Activated T-helper 9 cell treated with anti-CD3 and anti-CD28 coated beads, Interleukin-2, amount 50 U/mL, for 16 hours (primary cell): ENCODE data around the gene SPARCL1.
"Not testable (repeated sequence)": the region's sequence is repeated elsewhere in the genome, so short reads cannot be mapped to it uniquely, and the experiment has no call there.

Experiments
- DNase-seq: peaks from one replicate; pipeline ENCODE4 v3.0.0-alpha.2; 2020; ENCODE audit warnings: low read depth

The SPARCL1 gene, protein sequence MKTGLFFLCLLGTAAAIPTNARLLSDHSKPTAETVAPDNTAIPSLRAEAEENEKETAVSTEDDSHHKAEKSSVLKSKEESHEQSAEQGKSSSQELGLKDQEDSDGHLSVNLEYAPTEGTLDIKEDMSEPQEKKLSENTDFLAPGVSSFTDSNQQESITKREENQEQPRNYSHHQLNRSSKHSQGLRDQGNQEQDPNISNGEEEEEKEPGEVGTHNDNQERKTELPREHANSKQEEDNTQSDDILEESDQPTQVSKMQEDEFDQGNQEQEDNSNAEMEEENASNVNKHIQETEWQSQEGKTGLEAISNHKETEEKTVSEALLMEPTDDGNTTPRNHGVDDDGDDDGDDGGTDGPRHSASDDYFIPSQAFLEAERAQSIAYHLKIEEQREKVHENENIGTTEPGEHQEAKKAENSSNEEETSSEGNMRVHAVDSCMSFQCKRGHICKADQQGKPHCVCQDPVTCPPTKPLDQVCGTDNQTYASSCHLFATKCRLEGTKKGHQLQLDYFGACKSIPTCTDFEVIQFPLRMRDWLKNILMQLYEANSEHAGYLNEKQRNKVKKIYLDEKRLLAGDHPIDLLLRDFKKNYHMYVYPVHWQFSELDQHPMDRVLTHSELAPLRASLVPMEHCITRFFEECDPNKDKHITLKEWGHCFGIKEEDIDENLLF

DNA sequence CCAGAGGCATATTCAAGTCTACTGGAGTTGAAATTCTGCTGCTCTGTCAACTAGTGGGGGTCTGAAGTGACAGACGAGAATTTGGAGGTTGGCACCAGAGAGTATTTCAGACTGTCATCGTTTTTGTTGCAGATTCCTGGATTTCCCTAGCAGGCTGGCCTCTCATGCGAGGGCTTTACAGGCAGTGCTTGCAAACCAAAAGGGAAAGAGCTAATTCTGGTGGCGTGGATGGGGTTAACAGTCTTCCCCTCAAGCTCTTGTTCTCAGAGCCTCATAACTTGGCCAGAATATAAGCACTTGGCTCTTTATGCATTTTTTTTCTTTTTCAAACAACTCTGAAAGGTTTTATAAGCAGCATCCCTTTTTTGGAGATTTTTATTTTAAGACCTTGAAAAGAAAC is at the start of gene SPARCL1:
SPARCL1 (minus strand) TSS at position 190 of the 400 bp plus-strand sequence. CDS start 29,802 bp downstream, outside the sequence.
- no peak for DNase-seq

DNA sequence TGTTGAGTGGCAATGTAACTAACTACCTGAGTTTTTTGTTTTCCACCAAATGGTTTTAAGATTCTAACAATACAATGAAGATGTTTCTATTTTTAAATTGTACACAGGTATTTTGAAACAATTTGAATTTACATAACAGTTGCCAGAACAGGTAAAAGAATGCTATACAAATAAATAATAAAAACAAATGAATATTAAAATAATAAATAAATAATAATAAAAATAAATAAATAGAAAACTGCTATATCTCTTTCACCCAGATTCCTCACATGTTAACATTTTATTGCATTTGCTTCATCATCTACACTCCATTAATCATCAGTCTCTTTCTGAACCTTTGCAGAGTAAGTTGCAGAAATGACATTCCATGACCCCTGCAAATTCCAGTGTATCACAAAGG is 46.8 kb upstream of the SPARCL1 start:
- DNase-seq = no peak

DNA sequence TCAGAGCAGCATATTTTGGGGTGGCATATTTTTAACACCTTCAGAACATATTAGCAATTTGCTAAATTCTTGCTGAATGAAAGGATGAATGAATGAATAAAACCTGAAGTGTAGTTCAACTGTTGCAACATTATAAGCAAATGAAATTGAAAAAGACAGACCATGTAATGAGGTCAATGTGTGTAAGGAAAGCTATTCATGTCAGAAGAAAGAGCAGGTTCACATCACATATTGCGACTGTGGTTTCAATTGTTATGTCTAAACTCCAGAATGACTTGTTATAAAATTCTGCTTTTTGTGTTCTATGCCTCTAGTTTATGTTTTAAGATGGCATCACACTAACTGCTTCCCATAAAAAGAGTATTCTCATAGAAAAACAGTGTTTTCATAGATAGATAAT is 46.2 kb upstream of the SPARCL1 start:
- no peak for DNase-seq

DNA sequence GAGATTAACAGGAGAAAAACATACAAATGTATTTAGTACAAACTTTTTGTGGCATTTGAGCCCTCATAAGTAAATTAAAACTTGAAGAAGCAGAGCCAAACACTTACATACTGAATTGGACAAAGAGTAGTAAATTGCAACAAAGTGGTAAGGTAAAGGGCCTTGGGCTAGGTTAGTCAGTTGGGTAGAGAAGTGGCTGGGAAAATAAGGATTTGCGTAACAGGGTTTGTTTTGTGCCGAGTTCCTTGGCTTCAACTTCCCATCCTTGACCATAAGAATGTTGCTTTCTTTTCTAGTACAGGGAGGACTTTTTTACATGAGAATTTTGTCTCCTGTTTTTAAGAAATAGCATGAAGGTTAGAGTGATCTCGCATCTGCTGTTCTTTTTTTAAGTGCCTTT is 45.8 kb upstream of the SPARCL1 start:
- DNase-seq = no peak

DNA sequence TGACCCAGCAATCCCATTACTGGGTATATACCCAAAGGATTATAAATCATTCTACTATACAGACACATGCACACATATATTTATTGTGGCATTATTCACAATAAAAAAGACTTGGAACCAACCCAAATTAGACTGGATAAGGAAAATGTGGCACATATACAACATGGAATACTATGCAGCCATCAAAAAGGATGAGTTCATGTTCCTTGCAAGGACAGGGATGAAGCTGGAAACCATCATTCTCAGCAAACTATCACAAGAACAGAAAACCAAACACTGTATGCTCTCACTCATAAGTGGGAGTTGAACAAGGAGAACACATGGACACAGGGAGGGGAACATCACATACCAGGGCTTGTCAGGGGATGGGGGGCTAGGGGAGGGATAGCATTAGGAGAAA is 45.2 kb upstream of the SPARCL1 start:
- DNase-seq = not testable (repeated sequence)

DNA sequence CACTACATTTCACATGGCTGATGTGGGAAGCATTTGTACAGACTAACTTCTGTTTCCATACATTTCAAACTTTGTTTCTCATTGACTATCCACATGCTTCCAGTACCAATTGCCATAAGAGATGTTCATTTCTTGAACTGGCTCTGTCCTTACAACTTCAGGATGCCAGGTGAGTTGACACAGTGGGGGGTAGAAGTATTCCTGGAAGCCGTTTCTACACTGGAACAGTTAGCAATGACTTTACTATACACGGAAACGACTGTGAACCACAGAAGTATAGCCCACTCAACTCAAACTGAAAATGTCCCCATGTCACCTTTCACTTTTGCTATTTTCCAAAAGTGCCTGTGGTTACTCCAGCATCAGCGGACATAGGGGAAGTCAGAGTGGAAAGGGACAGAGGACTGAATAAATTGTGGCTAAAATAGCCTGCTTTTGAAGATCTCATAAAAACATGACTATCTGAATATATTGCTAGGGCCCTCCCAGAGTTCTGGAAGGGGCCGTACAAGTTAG is 41.2 kb upstream of the SPARCL1 start:
- DNase-seq = no peak

DNA sequence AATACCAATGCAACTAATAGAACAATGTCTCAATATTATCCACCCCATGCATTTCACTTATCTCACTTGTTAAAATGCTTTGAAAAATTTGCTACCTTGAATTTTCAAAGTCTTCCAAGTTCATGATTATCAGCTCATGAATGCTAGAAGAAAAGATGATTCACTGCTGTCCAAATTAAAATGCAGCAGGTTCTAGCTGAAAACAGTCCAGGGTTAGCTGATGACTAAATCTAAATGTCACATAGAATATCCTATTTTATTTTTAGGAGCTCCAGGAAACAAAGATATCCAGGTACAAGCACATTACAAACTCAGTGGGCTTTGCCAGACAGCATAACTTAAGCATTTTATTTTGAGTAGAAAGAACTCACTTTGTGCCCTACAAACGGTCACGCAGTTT is 38.0 kb upstream of the SPARCL1 start:
- DNase-seq = no peak

DNA sequence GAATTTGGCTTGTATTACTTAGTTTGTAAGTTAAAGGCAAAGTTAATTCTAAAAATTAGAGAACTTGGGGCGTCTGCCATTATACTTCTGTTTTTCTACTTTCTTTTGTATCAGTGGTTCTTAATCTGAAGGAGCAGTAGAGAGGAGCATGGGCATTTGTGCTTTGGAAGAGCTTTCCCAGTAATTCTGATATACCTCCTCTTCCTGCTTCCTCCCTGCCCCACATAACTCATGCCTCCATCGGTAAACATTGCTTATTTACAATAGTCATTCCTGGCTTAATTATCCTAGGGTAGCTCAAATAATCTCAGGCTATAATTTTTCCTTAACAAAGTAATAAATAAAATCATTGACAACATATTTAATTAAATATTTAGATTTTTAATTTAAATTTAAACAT is 37.1 kb upstream of the SPARCL1 start:
- DNase-seq = no peak

DNA sequence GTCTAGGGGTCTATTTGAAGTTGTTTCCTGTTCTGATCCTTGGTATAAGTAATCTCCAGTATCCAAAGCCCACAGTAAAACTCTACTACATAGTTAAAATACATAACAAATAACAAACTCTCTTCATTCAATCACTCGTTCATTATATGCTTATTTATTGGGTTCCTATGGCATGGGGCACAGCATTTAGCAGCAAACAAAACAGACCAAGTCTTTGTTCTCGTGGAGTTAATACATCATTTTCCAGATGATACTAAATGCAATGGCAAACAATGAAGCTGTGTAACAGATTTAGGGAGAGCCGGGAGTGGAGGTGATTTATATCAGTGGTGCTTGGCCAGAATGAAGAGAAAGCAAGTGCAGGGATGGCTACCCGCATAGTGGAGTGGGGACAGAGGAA is 36.6 kb upstream of the SPARCL1 start:
- DNase-seq = no peak

DNA sequence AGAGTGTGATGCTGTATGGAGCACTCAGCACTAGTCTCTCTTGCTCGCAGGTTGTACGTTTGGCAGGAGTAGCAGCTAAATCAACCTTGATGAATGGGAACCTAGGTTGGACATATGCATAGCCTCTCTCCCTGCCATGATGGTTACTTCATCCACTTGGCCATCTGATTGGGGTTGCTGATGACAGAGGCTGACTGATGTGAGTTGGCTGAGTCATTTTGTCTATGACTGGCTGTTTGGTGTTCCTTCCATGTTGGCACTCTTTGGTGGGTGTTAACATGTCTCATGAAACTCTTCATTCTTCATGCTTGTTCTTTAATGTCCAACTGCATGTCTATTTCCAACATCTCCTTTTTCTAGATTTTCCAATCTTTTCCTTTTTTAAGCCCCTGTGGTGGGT is 31.6 kb upstream of the SPARCL1 start:
- no peak for DNase-seq

DNA sequence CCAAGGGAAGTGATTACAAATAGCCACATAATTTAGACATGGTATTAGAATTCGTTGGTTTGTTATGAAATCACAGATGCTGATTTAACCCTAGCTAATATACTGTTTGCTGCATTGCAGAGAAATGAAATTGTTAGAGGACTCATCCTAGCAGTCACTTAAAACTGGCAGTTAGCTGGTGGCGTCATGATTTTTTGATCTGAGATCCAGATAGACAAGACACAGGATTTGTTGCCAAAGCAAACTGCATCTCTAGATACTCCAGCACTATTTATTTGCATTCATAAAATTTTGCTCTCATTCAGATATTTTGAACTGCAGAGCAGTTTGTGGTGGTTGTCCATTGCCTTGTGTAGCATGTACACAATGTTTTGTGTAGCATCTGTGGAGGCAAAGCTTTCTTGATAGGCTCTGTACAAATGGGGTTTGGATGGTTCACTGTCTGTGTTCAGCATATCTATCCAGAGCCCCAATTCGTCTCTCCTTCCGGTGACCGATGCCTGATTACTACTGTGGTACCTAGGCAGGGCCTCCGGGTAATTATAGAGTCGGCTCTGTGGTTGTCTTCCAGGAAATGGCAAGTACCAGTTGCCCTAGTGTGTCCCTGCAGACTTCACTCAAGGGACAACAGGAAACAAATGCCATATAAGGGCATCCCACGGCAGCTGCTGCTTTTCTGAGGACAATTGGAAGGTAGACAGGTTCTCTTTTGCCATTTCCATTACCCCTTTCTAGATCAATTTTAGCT is 30.1 kb upstream of the SPARCL1 start:
- peak; percentile 0 for DNase-seq

DNA sequence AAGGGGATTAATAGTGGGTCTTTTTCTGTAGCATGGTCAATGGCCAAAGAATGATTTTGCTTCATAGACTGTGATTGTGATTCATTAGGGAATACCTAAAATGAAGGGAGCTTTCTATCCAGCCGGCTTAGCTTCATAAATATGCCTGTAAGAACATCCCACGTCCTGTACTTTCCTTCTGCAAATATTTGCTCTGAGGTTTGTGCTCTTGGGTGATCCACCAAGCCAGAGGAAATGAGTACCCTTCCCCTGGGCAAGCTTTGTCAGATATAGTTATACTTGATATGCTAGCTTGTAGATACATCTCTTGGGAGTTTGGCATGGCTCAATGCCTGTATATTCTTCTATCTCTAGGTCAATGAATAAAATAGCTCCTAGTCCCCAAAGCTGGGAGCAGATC is 28.2 kb upstream of the SPARCL1 start:
- DNase-seq = no peak

DNA sequence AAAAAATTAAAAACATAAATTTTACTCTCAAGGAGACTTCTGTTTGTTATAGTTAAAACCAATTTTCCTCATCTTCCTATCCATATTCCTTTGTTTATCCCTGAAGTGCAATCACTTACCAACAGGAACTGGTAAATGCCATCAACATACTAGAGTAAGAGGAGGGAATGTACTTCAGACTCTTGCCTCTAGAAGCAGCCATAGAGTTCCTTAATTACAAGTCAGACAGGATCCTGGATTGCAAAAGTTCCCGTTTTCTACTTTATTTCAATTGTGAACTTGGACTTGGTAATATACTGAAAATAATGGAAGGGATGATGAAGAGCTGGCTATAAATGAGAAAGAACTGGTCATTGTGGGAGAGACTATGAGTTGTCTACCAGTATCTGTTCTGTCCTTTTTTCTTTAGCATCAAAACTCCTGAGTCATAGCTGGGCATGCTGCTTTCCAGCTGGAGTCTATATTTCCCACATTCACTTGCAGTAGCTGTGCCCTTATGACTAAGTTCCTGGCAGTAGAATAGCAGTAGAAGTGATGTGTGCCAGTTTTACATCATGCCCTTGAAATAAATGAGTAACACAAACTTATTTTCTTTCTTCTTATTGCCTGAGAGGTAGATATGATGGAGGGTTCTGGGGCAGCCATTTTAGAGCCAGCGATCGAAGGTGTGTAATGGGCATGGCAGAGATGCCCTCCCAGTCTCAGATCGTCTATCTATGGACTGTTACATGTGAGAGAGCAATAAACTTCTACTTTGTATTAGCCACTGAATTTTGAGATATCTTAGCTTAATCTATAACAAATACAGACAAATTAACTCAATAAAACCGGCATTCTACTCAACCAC is 26.8 kb upstream of the SPARCL1 start:
- DNase-seq = no peak

DNA sequence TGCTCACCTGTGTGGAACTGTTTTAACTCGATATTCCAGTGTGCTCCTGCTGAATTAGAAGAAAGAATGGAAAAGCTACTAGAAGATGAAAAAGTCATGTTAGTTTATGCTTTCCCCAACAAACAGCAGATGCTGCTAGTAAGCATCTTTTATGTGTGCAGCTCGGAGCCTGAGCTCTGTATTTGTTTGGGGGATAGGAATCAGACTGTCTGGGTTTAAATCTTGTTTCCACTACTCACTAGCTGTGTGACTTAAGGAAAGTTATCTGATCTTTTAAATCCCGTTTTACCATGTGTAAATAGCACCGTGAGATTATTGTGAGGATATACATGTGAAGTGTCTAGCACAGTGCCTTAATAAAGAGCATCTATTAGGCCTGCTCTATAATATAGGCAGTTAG is 24.0 kb upstream of the SPARCL1 start:
- DNase-seq = no peak

DNA sequence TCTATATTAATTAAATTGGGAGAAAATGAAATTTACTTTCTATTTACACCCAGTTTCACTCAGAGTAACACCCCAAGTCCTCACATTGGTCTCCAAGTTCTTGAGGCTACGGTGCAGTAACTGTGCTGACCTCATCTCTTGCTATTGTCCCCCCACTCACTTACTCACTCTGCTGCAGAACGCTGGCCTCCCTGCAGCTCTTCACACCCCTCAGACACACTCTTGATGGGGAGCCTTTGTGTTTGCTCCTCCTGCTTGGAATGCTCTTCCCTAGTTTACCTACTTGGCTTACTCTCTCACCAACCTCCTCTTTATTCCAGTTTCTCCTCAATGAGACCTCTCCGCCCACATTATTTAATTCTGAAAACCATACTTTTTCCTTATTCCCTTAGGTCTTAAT is 22.2 kb upstream of the SPARCL1 start:
- DNase-seq = no peak

DNA sequence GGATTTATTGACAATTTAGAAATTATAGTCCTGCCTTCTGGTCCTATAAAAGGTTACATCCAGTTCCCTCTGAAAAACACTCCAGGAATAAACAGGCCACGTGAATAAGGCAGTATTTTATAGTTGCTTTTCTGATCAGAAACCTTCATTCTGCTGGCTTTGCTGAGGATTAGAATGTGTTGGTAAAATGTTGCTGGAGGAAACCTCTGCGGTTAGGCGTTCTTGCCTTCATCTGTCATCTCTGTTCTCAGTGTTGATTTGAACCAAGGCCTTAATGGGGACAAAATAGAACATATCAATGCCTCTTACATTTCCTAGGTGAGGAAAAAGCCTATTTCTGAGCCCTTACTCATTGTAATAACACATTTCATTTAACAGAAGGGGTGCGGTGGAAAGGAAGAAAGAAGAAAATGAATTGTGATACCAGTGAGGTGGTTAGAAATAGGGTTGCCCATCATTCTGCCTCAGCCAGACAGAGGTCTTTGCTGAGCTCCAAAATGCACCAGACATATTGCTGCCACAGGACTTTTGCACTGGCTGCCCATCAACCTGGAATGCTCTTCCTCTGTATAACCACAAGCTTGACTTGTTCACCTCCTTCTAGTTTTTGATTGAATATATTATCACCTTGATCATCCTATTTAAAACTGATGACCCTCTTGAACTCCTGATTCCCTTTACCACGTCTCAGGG is 18.0 kb upstream of the SPARCL1 start:
- no peak for DNase-seq

DNA sequence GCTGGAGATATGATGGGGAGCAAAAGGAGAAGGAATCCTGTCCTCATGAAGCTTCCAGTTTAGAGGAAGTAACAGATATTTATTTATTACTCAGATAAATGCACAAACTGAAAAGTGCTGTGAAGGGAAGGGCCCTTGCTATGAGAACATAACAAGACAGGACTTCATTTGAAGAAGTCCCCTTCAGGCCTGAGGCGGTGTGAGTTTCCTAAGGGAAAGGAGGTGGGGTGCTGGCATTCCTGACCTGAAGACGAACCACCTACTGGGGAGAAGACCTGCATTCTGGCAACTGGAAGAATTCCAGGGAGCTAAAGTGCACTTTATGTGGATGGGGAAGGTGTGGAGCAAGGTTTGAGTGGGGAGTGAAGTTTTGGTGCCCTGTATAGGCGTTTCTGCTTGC is 15.9 kb upstream of the SPARCL1 start:
- DNase-seq = no peak

DNA sequence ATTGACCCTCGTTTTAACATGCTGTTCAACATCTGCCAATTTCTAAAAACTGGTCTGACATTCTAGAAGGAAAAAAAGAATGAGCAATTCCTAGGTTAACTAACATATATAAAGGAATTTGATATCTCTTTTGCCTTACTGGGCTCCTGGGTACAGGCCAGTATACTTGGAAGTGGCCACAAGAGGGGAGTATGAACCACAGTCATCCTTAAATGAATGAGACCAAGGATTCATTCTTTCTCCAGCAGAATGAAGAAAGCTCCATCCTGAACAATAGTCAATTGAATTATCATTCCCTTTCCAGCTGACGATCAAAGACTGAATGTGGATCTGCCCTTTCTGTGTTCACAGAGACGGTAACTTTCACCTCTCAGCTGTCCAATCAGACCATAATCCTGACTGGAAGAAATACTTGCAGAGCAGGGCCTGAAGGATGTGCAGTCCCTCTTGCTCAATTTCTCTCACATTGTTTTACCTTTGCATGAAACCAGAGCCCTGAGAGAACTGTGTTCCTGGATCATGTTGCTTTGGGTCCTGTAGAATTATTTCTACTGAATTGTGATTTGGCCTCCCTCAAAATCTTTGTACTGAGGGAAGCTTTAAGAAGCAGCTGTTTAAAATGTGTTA is 14.8 kb upstream of the SPARCL1 start:
- DNase-seq = no peak

DNA sequence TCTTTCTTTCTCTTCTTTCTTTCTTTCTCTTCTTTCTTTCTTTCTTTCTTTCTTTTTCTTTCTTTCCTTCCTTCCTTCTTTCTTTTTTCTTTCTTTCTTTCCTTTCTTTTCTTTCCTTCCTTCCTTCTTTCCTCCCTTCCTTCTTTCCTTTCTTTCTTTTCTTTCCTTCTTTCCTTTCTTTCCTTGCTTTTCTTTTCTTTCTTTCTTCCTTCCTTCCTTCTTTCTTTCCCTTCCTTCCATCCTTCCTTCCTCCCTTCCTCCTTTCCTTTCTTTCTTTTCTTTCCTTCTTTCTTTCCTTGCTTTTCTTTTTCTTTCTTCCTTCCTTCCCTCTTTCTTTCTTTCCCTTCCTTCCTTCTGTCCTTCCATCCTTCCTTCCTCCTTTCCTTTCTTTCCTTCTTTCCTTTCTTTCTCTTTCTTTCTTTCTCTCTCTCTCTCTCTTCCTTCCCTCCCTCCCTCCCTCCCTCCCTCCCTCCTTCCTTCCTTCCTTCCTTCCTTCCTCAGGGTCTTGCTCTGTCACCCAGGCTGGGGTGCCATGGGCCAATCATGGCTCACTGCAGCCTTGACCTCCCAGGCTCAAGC is 13.6 kb upstream of the SPARCL1 start:
- DNase-seq = no peak

DNA sequence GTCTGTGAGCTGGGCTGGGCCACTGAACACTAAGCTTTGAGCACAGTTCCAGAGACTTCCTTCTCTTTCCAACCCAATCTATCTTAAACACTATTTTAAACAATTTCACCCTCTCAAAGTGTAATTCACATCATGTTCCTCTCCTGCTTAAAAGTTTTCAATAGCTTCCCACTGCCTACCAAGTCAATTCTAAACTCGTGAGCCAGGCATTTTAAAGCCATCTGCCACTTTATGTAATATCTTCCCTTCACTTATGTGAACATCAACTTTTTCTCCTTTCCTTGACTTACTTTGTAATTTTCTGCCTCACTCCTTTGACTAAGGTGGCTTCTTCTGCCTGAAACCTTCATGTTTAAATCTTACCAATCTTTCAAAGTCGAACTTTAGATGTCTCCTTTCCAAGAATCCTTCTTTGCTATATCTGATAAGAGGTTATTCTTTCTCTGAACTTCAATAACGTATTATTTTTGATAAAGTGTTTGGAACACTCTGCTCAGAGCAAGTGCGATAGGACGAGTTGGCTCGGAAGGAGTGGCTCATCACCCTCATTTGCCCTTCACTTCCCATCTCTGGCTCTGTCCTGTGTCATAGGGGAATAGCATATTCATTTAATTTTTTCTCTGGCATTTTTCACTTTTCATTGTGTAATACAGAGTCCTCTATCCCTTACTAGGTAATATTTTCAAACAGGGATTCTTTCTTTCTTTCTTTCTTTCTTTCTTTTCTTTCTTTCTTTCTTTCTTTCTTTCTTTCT is 13.0 kb upstream of the SPARCL1 start:
- no peak for DNase-seq
